ENCODE data around the gene TC2N.
A peak's percentile ranks its signal among the peaks of the same experiment; 100 is the strongest.
"Not testable (repeated sequence)": the region's sequence is repeated elsewhere in the genome, so short reads cannot be mapped to it uniquely, and the experiment has no call there.

TC2N gene

DNA sequence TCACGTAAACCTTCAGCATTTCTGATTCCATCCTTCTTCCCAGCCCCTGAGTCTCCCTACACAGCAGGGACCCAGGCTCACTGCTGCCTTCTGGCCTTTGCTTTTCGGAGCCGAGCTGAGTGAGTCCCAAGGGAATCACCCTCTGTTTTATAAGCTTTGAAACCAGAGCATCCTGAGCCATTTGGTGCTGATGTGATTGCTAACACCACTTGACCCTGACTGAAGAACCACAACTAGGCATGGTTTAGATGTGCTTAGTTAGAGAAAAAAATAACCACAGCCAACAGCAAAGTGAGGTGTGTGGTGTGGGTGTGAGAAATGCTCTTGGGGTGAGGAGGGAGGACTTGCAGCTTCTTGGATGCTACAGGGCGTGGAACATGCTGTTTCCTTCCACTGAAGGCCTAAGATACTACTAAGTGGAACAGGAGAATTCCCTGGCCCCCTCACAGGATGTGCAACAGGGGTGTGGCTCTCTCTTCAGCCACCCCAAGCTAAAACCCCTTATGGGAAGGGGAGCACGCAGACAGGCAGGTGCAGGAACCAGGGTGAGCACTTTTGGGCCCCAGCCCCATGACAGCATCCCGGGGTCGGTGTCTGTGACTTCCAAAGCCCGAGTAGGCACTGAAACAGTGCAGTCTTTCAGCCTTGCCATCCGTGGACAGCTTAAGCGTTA is at the start of gene TC2N:
TSS of gene TC2N (minus strand) at position 221 of the 673 bp plus-strand sequence. CDS start 53,767 bp downstream, outside the sequence.
- Mint-ChIP-seq H3K9me3 (no peaks in the 10 kb centered on the region), H3K27ac (peak within 1 kb of the TSS; percentile 88), H3K36me3 (ENCODE audit: low read depth) (peaks cover 9% of the 10 kb centered on the region), H3K4me1 (ENCODE audit: low read depth) (peaks cover 93% of the 10 kb centered on the region), H3K4me3 (peak within 1 kb of the TSS; percentile 77), H3K27me3 (no peaks in the 10 kb centered on the region)
- DNase-seq: peak; percentile 58

GRCh38 chr14:91912035-91912434 is 44.7 kb upstream of the TC2N start:
- Mint-ChIP-seq H3K36me3 (ENCODE audit: low read depth) (no peaks in the 10 kb centered on the region), H3K4me1 (ENCODE audit: low read depth) (peaks cover 17% of the 10 kb centered on the region), H3K4me3 (no peak overlapping the region), H3K27ac (no peak overlapping the region), H3K27me3 (no peaks in the 10 kb centered on the region), H3K9me3 (peaks cover 2% of the 10 kb centered on the region)
- DNase-seq: no peak

DNA sequence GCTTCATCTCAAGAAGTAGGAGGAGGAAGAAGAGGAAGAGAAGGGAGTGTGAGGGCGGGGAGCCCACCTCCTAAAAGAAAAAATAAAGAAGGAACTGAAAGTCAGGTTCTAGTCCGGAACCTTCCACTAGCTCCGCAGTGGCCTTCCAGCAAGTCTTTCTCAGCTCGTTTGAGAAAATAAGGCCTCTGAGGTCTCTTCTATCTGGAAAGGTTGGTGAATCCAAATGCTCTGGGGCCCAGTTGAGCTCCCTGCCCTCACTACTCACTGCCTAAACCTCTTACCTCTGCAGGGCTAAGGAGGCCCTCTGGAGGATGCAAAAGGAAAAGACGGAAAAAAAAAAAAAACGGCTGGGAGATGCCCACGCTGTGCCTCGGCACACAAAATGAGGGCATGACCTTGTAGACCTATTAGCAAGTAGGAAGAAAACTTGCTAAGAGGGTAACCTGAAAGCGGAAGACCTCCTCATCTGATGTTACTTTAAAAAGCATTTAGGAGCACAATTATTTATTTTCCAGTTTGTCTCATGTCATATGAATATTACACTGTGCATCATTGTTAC is 44.2 kb upstream of the TC2N start:
- Mint-ChIP-seq H3K4me3 (no peak overlapping the region), H3K36me3 (ENCODE audit: low read depth) (no peaks in the 10 kb centered on the region), H3K27me3 (no peaks in the 10 kb centered on the region), H3K27ac (peak overlapping the region; percentile 53), H3K4me1 (ENCODE audit: low read depth) (peaks cover 17% of the 10 kb centered on the region), H3K9me3 (peaks cover 2% of the 10 kb centered on the region)
- DNase-seq: peak; percentile 52

DNA sequence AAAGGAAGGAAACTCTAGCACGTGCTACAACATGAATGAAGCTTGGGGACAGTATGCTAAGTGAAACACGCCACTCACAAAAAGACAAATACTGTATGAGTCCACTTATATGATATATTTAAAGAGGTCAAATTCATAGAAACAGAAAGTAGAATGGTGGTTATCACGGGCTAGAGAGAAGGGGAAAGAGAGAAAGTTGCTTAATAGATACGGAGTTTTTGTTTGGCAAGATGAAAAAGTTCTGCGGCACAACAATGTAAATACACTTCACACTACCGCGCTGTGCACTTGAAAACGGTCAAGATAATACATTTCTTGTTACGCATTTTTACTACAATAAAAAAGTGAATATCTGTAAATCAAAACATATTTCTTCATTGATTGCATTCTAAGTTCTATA is 42.9 kb upstream of the TC2N start:
- no peaks in the 10 kb centered on the region for H3K9me3 Mint-ChIP-seq
- H3K4me1 Mint-ChIP-seq (ENCODE audit: low read depth): peaks cover 17% of the 10 kb centered on the region
- no peaks in the 10 kb centered on the region for H3K36me3 Mint-ChIP-seq (ENCODE audit: low read depth)
- no peaks in the 10 kb centered on the region for H3K27me3 Mint-ChIP-seq
- H3K4me3 Mint-ChIP-seq: no peak overlapping the region
- H3K27ac Mint-ChIP-seq: no peak overlapping the region
- no peak for DNase-seq

- Mint-ChIP-seq H3K9me3 (no peaks in the 10 kb centered on the region), H3K27me3 (no peaks in the 10 kb centered on the region), H3K36me3 (ENCODE audit: low read depth) (no peaks in the 10 kb centered on the region), H3K27ac (no peak overlapping the region), H3K4me3 (no peak overlapping the region), H3K4me1 (ENCODE audit: low read depth) (peaks cover 11% of the 10 kb centered on the region)
- no peak for DNase-seq
These were observed 39.0 kb upstream of the TC2N start for GRCh38 chr14:91906374-91906773.

DNA sequence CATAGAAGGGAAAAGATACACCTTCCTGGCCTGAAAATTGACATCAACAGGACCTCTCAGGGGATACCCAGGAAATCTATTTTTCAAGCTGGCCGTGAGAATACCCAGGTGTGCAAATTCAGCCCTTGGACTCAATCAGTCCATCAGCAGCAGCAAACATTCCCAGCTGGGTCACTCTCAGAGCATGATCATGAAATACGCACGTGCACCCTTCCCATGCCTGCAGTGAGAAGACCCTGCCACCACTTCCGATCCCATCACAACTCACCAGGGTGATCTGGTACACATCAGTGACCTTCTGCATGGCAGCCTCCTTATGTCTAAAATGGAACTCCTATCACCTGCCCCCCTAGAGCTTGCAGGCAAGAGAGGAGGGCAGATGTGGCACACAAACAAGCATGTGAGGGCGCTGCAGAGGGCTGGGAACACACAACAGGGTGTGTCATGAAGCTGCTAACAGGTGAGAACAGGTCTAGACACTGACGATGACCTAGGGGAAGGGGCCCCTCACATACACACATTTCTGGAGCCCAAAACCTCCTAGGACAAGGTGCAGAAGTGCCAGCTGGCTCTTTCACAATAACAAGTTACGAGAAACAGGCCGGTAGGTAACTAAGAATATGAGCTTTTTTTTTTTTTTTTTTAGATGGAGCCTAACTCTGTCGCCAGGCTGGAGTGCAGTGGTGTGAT is 37.8 kb upstream of the TC2N start:
- no peaks in the 10 kb centered on the region for H3K4me1 Mint-ChIP-seq (ENCODE audit: low read depth)
- H3K27me3 Mint-ChIP-seq: no peaks in the 10 kb centered on the region
- H3K9me3 Mint-ChIP-seq: no peaks in the 10 kb centered on the region
- H3K27ac Mint-ChIP-seq: no peak overlapping the region
- H3K4me3 Mint-ChIP-seq: no peak overlapping the region
- H3K36me3 Mint-ChIP-seq (ENCODE audit: low read depth): no peaks in the 10 kb centered on the region
- DNase-seq: no peak

DNA sequence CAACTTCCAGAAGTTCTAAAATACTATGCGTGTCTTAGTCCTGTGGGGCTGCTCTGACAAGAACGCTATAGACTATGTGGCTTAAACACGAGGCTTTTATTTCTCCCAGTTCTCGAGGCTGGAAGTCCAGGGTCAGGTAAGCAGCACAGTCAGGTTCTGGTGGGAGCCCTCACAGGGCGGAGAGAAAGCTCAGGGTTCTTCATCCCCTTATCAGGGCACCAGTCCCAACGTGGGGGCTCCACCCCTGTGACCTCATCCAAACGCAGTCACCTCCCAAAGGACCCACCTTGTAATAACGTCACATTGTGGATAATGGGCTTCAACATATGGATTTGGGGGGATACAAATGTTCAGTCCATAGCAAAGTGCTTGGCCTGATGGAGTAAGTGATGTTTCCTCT is 37.1 kb upstream of the TC2N start:
- no peaks in the 10 kb centered on the region for H3K9me3 Mint-ChIP-seq
- DNase-seq: no peak
- H3K36me3 Mint-ChIP-seq (ENCODE audit: low read depth): no peaks in the 10 kb centered on the region
- H3K4me3 Mint-ChIP-seq: no peak overlapping the region
- no peaks in the 10 kb centered on the region for H3K4me1 Mint-ChIP-seq (ENCODE audit: low read depth)
- H3K27ac Mint-ChIP-seq: no peak overlapping the region
- H3K27me3 Mint-ChIP-seq: no peaks in the 10 kb centered on the region

DNA sequence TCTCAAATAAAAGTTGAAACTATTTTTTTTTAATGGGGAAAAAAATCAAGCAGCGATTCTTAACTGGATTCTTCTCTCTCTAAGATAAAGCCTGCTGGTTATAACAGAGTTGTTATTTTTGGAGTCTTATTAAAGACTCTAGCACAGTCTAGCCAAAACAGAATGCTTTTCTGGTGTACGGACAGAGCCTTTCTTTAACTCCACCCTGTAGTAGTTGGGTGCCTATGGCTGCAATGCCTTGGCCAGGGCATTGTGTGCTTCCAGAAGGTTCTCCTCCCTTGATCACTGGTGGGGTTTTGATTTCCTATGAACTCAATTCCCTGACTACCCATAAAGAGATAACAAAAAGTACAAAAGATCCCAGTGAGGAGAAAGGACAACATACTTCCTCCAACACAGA is 35.7 kb upstream of the TC2N start:
- H3K4me1 Mint-ChIP-seq (ENCODE audit: low read depth): no peaks in the 10 kb centered on the region
- H3K27me3 Mint-ChIP-seq: no peaks in the 10 kb centered on the region
- DNase-seq: no peak
- no peak overlapping the region for H3K4me3 Mint-ChIP-seq
- no peak overlapping the region for H3K27ac Mint-ChIP-seq
- no peaks in the 10 kb centered on the region for H3K9me3 Mint-ChIP-seq
- H3K36me3 Mint-ChIP-seq (ENCODE audit: low read depth): no peaks in the 10 kb centered on the region

- Mint-ChIP-seq H3K4me3 (no peak overlapping the region), H3K4me1 (ENCODE audit: low read depth) (no peaks in the 10 kb centered on the region), H3K36me3 (ENCODE audit: low read depth) (no peaks in the 10 kb centered on the region), H3K27ac (no peak overlapping the region), H3K27me3 (no peaks in the 10 kb centered on the region), H3K9me3 (no peaks in the 10 kb centered on the region)
- DNase-seq: no peak
These were observed 35.0 kb upstream of the TC2N start for GRCh38 chr14:91902336-91902735.

- Mint-ChIP-seq H3K27ac (no peak overlapping the region), H3K4me3 (no peak overlapping the region), H3K4me1 (ENCODE audit: low read depth) (no peaks in the 10 kb centered on the region), H3K36me3 (ENCODE audit: low read depth) (no peaks in the 10 kb centered on the region), H3K27me3 (no peaks in the 10 kb centered on the region), H3K9me3 (no peaks in the 10 kb centered on the region)
- DNase-seq: no peak
These were observed 34.3 kb upstream of the TC2N start for GRCh38 chr14:91901449-91902226.

DNA sequence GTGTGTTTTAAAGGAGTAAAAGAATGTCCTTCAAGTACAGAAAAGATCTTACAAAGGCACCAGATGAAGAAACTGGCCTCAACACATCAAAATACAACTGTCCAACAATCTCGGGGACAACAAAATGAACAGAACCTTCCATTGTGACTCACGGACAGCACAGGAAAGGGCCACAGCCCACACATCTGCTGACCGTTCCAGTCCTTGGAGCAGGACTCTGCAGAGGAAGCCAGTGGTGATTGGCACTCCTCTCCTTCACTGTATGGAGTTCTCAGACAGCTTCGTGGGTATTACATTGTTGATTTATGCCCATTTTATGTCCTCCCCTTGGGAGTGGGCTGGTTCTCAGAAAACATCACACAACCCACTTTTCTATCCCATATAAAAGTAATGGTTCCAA is 32.5 kb upstream of the TC2N start:
- no peak overlapping the region for H3K4me3 Mint-ChIP-seq
- H3K27ac Mint-ChIP-seq: no peak overlapping the region
- no peaks in the 10 kb centered on the region for H3K4me1 Mint-ChIP-seq (ENCODE audit: low read depth)
- H3K36me3 Mint-ChIP-seq (ENCODE audit: low read depth): no peaks in the 10 kb centered on the region
- DNase-seq: no peak
- H3K27me3 Mint-ChIP-seq: no peaks in the 10 kb centered on the region
- H3K9me3 Mint-ChIP-seq: no peaks in the 10 kb centered on the region

- no peak for DNase-seq
- H3K27ac Mint-ChIP-seq: no peak overlapping the region
- no peaks in the 10 kb centered on the region for H3K9me3 Mint-ChIP-seq
These were observed 31.9 kb upstream of the TC2N start for GRCh38 chr14:91899213-91899612.

DNA sequence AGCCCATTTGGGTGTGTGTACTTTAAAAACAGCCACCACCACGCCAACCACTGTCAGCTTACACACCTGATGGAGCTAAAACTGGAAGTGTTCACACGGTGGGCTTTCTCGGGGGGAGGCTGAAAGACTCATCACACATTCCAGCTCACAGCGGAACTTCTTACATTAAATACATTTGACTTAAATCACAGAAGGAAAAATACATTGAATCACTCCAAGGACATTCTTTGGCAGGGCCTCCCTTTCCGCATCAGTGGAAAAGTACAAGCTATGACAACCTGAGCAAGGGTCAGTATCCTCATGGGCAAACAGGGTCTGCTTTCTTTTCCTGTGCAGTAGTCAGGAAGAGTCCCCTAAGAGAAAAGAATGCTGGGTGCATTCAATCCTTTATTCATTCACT is 31.0 kb upstream of the TC2N start:
- no peaks in the 10 kb centered on the region for H3K27me3 Mint-ChIP-seq

More at GRCh38 chr14:91899213-91899612, 31.9 kb upstream of the TC2N start:
- Mint-ChIP-seq H3K4me3 (no peak overlapping the region), H3K36me3 (ENCODE audit: low read depth) (no peaks in the 10 kb centered on the region), H3K4me1 (ENCODE audit: low read depth) (no peaks in the 10 kb centered on the region), H3K27me3 (no peaks in the 10 kb centered on the region)

GRCh38 chr14:91897716-91898115 is 30.4 kb upstream of the TC2N start:
- not testable (repeated sequence) for H3K36me3 Mint-ChIP-seq (ENCODE audit: low read depth); H3K27ac Mint-ChIP-seq; DNase-seq; H3K4me3 Mint-ChIP-seq; H3K9me3 Mint-ChIP-seq; H3K27me3 Mint-ChIP-seq
- peaks cover 14% of the 10 kb centered on the region for H3K4me1 Mint-ChIP-seq (ENCODE audit: low read depth)

More for the DNA sequence above, 31.0 kb upstream of the TC2N start:
- H3K27ac Mint-ChIP-seq: no peak overlapping the region
- no peak for DNase-seq
- peaks cover 8% of the 10 kb centered on the region for H3K4me1 Mint-ChIP-seq (ENCODE audit: low read depth)
- H3K9me3 Mint-ChIP-seq: no peaks in the 10 kb centered on the region
- no peak overlapping the region for H3K4me3 Mint-ChIP-seq
- no peaks in the 10 kb centered on the region for H3K36me3 Mint-ChIP-seq (ENCODE audit: low read depth)

All from activated T-cell treated with anti-CD3 and anti-CD28 coated beads, Interleukin-2, amount 50 U/mL, for 24 hours (primary cell).